WI38 (cell line): ENCODE results near the gene MICU2.
"Not testable (repeated sequence)": the region's sequence is repeated elsewhere in the genome, so short reads cannot be mapped to it uniquely, and the experiment has no call there.

Source experiments
- H3K4me3 ChIP-seq: 2 replicates; pipeline ENCODE4 v1.5.1; 2011; ENCODE audit warnings: low read depth, mild to moderate bottlenecking, control low read depth, low read length
- CTCF ChIP-seq: IDR thresholded peaks from 2 replicates; pipeline ENCODE4 v1.5.1; 2012; ENCODE audit warnings: low read depth, mild to moderate bottlenecking, control low read depth, low read length

The MICU2 gene

GRCh38 chr13:21567714-21568113 is 36.3 kb downstream of the MICU2 start:
- no peak overlapping the region for H3K4me3 ChIP-seq
- TF ChIP-seq CTCF = no peak

GRCh38 chr13:21557995-21558394 is 46.0 kb downstream of the MICU2 start:
- 0 out of 2 replicates have a peak, but pooled peaks have one; percentile 19 for TF ChIP-seq CTCF
- no peak overlapping the region for H3K4me3 ChIP-seq

- TF ChIP-seq CTCF = no peak
- H3K4me3 ChIP-seq = no peak overlapping the region
These were observed 47.9 kb downstream of the MICU2 start for GRCh38 chr13:21556051-21556450.

- not testable (repeated sequence) for H3K4me3 ChIP-seq
These were observed 50.7 kb downstream of the MICU2 start for GRCh38 chr13:21553261-21553660.

GRCh38 chr13:21550918-21551317 is 53.1 kb downstream of the MICU2 start:
- H3K4me3 ChIP-seq = no peak overlapping the region
- no peak for TF ChIP-seq CTCF

GRCh38 chr13:21549633-21550032 is 54.3 kb downstream of the MICU2 start:
- H3K4me3 ChIP-seq = no peak overlapping the region
- TF ChIP-seq CTCF = no peak

- no peak for TF ChIP-seq CTCF
- no peak overlapping the region for H3K4me3 ChIP-seq
These were observed 55.4 kb downstream of the MICU2 start for GRCh38 chr13:21548577-21548976.

GRCh38 chr13:21546372-21546771 is 57.6 kb downstream of the MICU2 start:
- TF ChIP-seq CTCF = no peak
- H3K4me3 ChIP-seq = no peak overlapping the region
